ENCODE data around the gene PKD1. TPM values are rescaled to one million over a fixed set of nuclear protein-coding genes. Genes with fewer than 3 reads are reported as not detected.

The PKD1 gene
- total RNA-seq, 2 experiments from 2014 or later, result 63.3 to 68.9 TPM

DNA sequence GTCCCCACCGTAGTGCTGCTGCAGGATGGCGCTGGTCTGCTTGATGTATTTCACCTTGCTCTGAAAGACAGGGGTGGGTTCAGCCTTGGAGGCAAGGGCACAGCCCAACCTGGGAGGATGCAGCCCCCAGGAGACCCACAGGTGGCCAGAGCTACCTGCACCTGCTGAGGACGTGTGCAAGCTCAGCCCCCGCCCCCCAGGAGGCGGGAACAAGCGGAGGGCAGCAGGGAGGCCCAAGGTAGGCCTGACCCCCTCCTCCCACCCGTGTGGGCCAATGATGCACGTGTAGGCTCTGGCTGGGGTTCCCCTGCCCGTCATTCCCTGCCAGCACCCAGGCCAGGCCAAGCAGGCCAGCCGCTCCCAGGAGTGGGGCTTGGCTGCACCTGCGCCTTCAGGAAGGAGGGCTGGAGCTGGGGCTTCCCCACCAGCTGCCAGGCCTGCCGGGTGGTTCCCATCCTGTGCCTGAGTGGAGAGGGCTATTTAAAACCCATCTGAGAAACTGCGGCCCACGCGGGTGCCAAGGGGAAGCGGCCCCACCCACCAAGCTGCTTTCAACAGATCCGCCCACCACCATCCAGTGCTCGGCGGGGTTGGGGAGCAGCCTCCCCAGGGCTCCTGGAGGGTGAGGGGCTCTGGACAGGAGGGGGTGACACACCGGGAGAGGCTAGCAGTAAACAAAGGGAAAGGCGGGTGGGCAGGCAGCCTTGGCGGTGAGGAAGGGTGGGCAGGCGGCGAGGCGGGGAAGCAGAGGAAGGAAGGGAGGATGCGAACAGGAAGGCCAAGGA, 91.8 kb downstream of the PKD1 start:
- Mint-ChIP-seq H3K27me3 (ENCODE audit: low read depth) (no peaks in the 10 kb centered on the region), H3K4me3 (no peak overlapping the region), H3K9me3 (no peaks in the 10 kb centered on the region), H3K36me3 (ENCODE audit: low read depth) (no peaks in the 10 kb centered on the region), H3K27ac (no peak overlapping the region), H3K4me1 (ENCODE audit: low read depth) (peaks cover 12% of the 10 kb centered on the region)
- CTCF ChIA-PET, result interaction anchor here (1.5 kb wide), 1 partner anchor 96 kb away, joined by 4 read pairs; no protein-coding TSS in a partner anchor
- intact Hi-C loops (cut with micrococcal nuclease), result no loop called here
- no peak for DNase-seq

- no peak for DNase-seq
- intact Hi-C loops (cut with micrococcal nuclease), result no loop called here
- Mint-ChIP-seq H3K9me3 (no peaks in the 10 kb centered on the region), H3K27me3 (ENCODE audit: low read depth) (no peaks in the 10 kb centered on the region), H3K4me1 (ENCODE audit: low read depth) (peaks cover 4% of the 10 kb centered on the region), H3K4me3 (no peak overlapping the region), H3K27ac (no peak overlapping the region), H3K36me3 (ENCODE audit: low read depth) (no peaks in the 10 kb centered on the region)
- CTCF ChIA-PET, result no interaction called here
Measured at GRCh38 chr16:2042986-2043666, 92.6 kb downstream of the PKD1 start.

- intact Hi-C loops (cut with micrococcal nuclease), result no loop called here
- CTCF ChIA-PET, result no interaction called here
- H3K27me3 Mint-ChIP-seq (ENCODE audit: low read depth), result no peaks in the 10 kb centered on the region
- H3K4me1 Mint-ChIP-seq (ENCODE audit: low read depth), result peaks cover 4% of the 10 kb centered on the region
- no peak for DNase-seq
- no peak overlapping the region for H3K4me3 Mint-ChIP-seq
- H3K9me3 Mint-ChIP-seq, result no peaks in the 10 kb centered on the region
- no peak overlapping the region for H3K27ac Mint-ChIP-seq
- H3K36me3 Mint-ChIP-seq (ENCODE audit: low read depth), result no peaks in the 10 kb centered on the region
Measured at GRCh38 chr16:2042171-2042985, 93.3 kb downstream of the PKD1 start.

GRCh38 chr16:2040787-2041522, 94.7 kb downstream of the PKD1 start:
- H3K9me3 Mint-ChIP-seq, result no peaks in the 10 kb centered on the region

DNA sequence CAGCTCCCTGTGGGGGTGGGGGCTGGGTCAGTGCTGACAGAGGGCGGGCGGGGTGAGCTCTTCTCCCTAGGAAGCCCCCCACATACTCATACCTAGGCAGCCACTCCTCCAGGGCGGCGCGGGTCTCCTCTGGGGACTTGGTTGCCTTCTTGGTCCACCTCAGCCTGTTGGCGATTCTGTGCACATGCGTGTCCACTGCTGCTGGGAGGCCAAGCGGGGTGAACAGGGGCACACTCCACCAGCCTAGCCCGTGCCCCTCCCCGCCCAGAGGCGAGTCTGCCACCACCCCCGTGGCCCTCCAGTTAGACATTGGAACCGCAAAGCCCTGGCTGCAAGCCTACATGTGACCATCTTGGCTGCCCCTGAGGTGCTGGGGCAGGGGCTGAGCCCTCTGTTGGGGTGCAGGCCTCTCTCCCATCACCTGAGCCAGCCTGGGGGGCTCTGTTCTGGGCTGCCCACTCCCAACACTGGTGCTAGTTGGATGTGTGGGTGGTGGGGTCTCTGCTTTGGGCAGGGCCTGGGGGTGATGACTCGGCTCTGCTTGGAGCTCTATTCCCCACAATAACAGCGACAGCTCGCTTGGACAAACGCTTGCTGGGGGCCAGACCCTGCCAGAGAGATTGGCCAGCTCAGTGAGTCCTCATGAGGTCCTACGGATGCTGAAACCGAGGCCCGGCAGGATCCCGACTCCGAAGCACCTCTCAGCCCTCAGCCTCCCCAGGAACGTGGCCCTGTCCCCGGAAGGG, 95.5 kb downstream of the PKD1 start:
- H3K27me3 Mint-ChIP-seq (ENCODE audit: low read depth), result no peaks in the 10 kb centered on the region
- H3K27ac Mint-ChIP-seq, result no peak overlapping the region
- H3K4me3 Mint-ChIP-seq, result no peak overlapping the region
- no peaks in the 10 kb centered on the region for H3K4me1 Mint-ChIP-seq (ENCODE audit: low read depth)
- DNase-seq, result no peak
- intact Hi-C loops (cut with micrococcal nuclease), result no loop called here
- no peaks in the 10 kb centered on the region for H3K36me3 Mint-ChIP-seq (ENCODE audit: low read depth)
- CTCF ChIA-PET, result interaction anchor here (0.8 kb wide), 1 partner anchor 101 kb away, joined by 3 read pairs; no protein-coding TSS in a partner anchor
- no peaks in the 10 kb centered on the region for H3K9me3 Mint-ChIP-seq

More at GRCh38 chr16:2040787-2041522, 94.7 kb downstream of the PKD1 start:
- CTCF ChIA-PET, result interaction anchor here (0.8 kb wide), 1 partner anchor 16 kb away, joined by 3 read pairs; no protein-coding TSS in a partner anchor
- Mint-ChIP-seq H3K4me1 (ENCODE audit: low read depth) (no peaks in the 10 kb centered on the region), H3K27me3 (ENCODE audit: low read depth) (no peaks in the 10 kb centered on the region), H3K36me3 (ENCODE audit: low read depth) (no peaks in the 10 kb centered on the region), H3K4me3 (no peak overlapping the region), H3K27ac (no peak overlapping the region)
- no peak for DNase-seq
- intact Hi-C loops (cut with micrococcal nuclease), result no loop called here

GRCh38 chr16:2039274-2040031, 96.2 kb downstream of the PKD1 start:
- H3K4me3 Mint-ChIP-seq, result no peak overlapping the region
- H3K27me3 Mint-ChIP-seq (ENCODE audit: low read depth), result no peaks in the 10 kb centered on the region
- no peaks in the 10 kb centered on the region for H3K9me3 Mint-ChIP-seq
- intact Hi-C loops (cut with micrococcal nuclease), result no loop called here
- no peak for DNase-seq
- no peaks in the 10 kb centered on the region for H3K4me1 Mint-ChIP-seq (ENCODE audit: low read depth)
- H3K27ac Mint-ChIP-seq, result no peak overlapping the region
- no peaks in the 10 kb centered on the region for H3K36me3 Mint-ChIP-seq (ENCODE audit: low read depth)
- CTCF ChIA-PET, result interaction anchor here (0.8 kb wide), 1 partner anchor 101 kb away, joined by 3 read pairs; no protein-coding TSS in a partner anchor

Small RNAs within 50 kb of the gene (microRNA-seq; reads per million reads assigned to microRNA genes)
- not detected for gene MIR1225 (ENCODE audit: borderline microRNAs expressed, borderline replicate concordance)
- not detected for gene MIR3180-5 (ENCODE audit: borderline microRNAs expressed, borderline replicate concordance)
- gene MIR4516 (ENCODE audit: borderline microRNAs expressed, borderline replicate concordance), result not detected
- not detected for gene MIR6511B1 (ENCODE audit: borderline microRNAs expressed, borderline replicate concordance)

Other genes with a start within 250 kb of the PKD1 start
- gene HS3ST6, start 217.5 kb downstream of the PKD1 start, total RNA-seq, result not detected
- gene MSRB1, start 192.7 kb downstream of the PKD1 start, total RNA-seq, result 10 to 100 TPM in 1 of 2 experiments, 1 to 10 TPM in 1; 8.5 to 11.0 TPM
- gene RPL3L, start 181.2 kb downstream of the PKD1 start, total RNA-seq, result not detected
- 100 to 1,000 TPM; 111 TPM for gene NDUFB10, start 176.4 kb downstream of the PKD1 start, total RNA-seq
- 1,000 to 10,000 TPM; 7,042 to 7,057 TPM for gene RPS2, start 171.1 kb downstream of the PKD1 start, total RNA-seq
- gene RNF151, start 169.0 kb downstream of the PKD1 start, total RNA-seq, result not detected
- gene TBL3, start 163.8 kb downstream of the PKD1 start, total RNA-seq, result 10 to 100 TPM; 36.5 to 38.0 TPM
- gene NOXO1, start 154.4 kb downstream of the PKD1 start, total RNA-seq, result not detected
- 10 to 100 TPM; 29.8 to 30.1 TPM for gene GFER, start 151.7 kb downstream of the PKD1 start, total RNA-seq
- gene SYNGR3, start 145.9 kb downstream of the PKD1 start, total RNA-seq, result 1 to 10 TPM; 5.7 to 7.2 TPM
- 10 to 100 TPM; 88.8 to 93.5 TPM for gene ZNF598, start 126.1 kb downstream of the PKD1 start, total RNA-seq
- gene NPW, start 116.1 kb downstream of the PKD1 start, total RNA-seq, result 1 to 10 TPM; 1.3 to 1.9 TPM
- 1 to 10 TPM; 1.5 to 2.1 TPM for gene NHERF2, start 109.0 kb downstream of the PKD1 start, total RNA-seq
- 10 to 100 TPM; 20.1 to 24.1 TPM for gene NTHL1, start 88.1 kb downstream of the PKD1 start, total RNA-seq
- gene TSC2, start 87.9 kb downstream of the PKD1 start, total RNA-seq, result 10 to 100 TPM; 72.3 to 72.7 TPM
- gene RAB26, start 12.7 kb upstream of the PKD1 start, total RNA-seq, result not detected
- gene TRAF7, start 19.9 kb upstream of the PKD1 start, total RNA-seq, result 100 to 1,000 TPM; 102 to 104 TPM
- gene CASKIN1, start 60.7 kb upstream of the PKD1 start, total RNA-seq, result under 1 TPM; 0.15 to 0.17 TPM
- 10 to 100 TPM; 70.0 to 70.1 TPM for gene MLST8, start 69.6 kb upstream of the PKD1 start, total RNA-seq
- gene BRICD5, start 75.0 kb upstream of the PKD1 start, total RNA-seq, result 1 to 10 TPM; 2.6 to 3.1 TPM
- gene PGP, start 78.9 kb upstream of the PKD1 start, total RNA-seq, result 10 to 100 TPM; 11.2 to 12.2 TPM
- gene E4F1, start 87.7 kb upstream of the PKD1 start, total RNA-seq, result 10 to 100 TPM; 21.2 to 21.7 TPM
- under 1 TPM; 0.33 to 0.62 TPM for gene DNASE1L2, start 100.5 kb upstream of the PKD1 start, total RNA-seq
- 10 to 100 TPM; 39.7 to 48.3 TPM for gene ECI1, start 115.7 kb upstream of the PKD1 start, total RNA-seq
- 100 to 1,000 TPM; 306 to 311 TPM for gene RNPS1, start 132.2 kb upstream of the PKD1 start, total RNA-seq
- gene ABCA3, start 204.8 kb upstream of the PKD1 start, total RNA-seq, result 1 to 10 TPM; 2.6 to 3.1 TPM